Effector memory CD4-positive, alpha-beta T cell (primary cell): ENCODE results near the gene TSPEAR.
"Not testable (repeated sequence)": the region's sequence is repeated elsewhere in the genome, so short reads cannot be mapped to it uniquely, and the experiment has no call there.

Experiments
- DNase-seq, 3 donors: peaks; one replicate each; pipeline ENCODE4 v3.0.0-alpha.2; 2020
- H3K27ac ChIP-seq: 2 replicates; pipeline ENCODE4 v1.7.0; 2013; ENCODE audit warnings: mild to moderate bottlenecking, low read length, moderate library complexity; ENCODE audit not compliant: insufficient read depth, poor library complexity, severe bottlenecking
- H3K27me3 ChIP-seq: replicated peaks from 2 replicates; pipeline ENCODE4 v1.7.0; 2013; ENCODE audit warnings: mild to moderate bottlenecking, low read length; ENCODE audit not compliant: insufficient read depth, control insufficient read depth, poor library complexity, severe bottlenecking
- H3K36me3 ChIP-seq: 2 replicates; pipeline ENCODE4 v1.7.0; 2013; ENCODE audit warnings: mild to moderate bottlenecking, low read length, moderate library complexity; ENCODE audit not compliant: control insufficient read depth, insufficient read depth
- H3K4me1 ChIP-seq: 2 replicates; pipeline ENCODE4 v1.7.0; 2013; ENCODE audit warnings: low read length, mild to moderate bottlenecking; ENCODE audit not compliant: control insufficient read depth, insufficient read depth, poor library complexity, severe bottlenecking
- H3K4me3 ChIP-seq: 2 replicates; pipeline ENCODE4 v1.7.0; 2013; ENCODE audit warnings: low read length, low read depth, mild to moderate bottlenecking; ENCODE audit not compliant: insufficient read depth, poor library complexity, severe bottlenecking
- H3K9me3 ChIP-seq: 2 replicates; pipeline ENCODE4 v1.7.0; 2013; ENCODE audit warnings: mild to moderate bottlenecking, low read length, moderate library complexity; ENCODE audit not compliant: control insufficient read depth

Gene TSPEAR

DNA sequence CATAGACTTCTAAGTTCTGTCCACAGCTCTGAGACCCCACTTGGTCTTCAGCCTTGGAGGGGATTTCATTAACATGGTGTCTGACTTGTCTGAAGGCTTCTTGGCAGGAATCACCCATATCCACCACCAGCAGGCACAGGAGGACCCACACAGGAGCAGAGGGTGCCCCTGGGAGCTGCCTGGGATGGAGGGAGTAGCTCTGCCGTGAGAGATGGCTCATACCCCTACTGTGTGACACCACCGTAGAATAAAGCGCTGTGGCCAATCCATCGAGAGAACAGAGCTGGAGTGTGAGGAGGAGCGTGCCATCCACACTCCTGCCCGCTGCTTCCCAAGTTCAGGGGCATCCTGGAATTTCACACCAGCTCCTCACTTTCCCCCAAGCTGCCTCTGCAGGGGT lies 26.3 kb downstream of the TSPEAR start:
- not testable (repeated sequence) for H3K4me1 ChIP-seq, H3K27me3 ChIP-seq

DNA sequence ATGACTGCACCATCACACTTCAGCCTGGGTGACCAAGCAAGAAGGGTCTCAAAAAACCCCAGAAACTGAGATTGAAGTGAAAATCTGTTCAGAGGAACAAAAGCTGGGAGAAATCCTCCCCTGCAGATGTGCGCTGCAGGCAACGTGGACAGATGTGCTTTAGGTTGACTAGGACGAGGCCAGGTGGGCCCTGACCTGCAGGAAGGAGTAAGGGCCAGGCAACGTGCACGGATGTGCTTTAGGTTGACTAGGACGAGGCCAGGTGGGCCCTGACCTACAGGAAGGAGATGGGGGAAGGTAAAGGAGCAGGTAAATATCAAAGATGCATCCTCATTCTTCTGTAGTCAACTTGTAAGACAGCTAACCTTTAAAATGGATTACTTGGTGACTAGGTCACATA lies 26.9 kb downstream of the TSPEAR start:
- no peak for DNase-seq
- H3K4me1 ChIP-seq = no peaks in the 10 kb centered on the region
- H3K27ac ChIP-seq = no peak overlapping the region
- H3K36me3 ChIP-seq = no peaks in the 10 kb centered on the region
- no peaks in the 10 kb centered on the region for H3K9me3 ChIP-seq
- no peak overlapping the region for H3K4me3 ChIP-seq
- H3K27me3 ChIP-seq = no peaks in the 10 kb centered on the region

More for the DNA sequence above, 26.3 kb downstream of the TSPEAR start:
- DNase-seq, H3K27ac ChIP-seq, H3K36me3 ChIP-seq, H3K4me3 ChIP-seq, H3K9me3 ChIP-seq: not testable (repeated sequence)

- Histone ChIP-seq H3K36me3 (no peaks in the 10 kb centered on the region), H3K4me1 (no peaks in the 10 kb centered on the region), H3K27ac (no peak overlapping the region), H3K27me3 (no peaks in the 10 kb centered on the region), H3K4me3 (no peak overlapping the region), H3K9me3 (no peaks in the 10 kb centered on the region)
- DNase-seq = no peak
Measured at GRCh38 chr21:44684077-44684476, 27.3 kb downstream of the TSPEAR start.

- Histone ChIP-seq H3K27ac (no peak overlapping the region), H3K4me1 (no peaks in the 10 kb centered on the region), H3K4me3 (no peak overlapping the region), H3K27me3 (no peaks in the 10 kb centered on the region), H3K36me3 (no peaks in the 10 kb centered on the region), H3K9me3 (no peaks in the 10 kb centered on the region)
- DNase-seq = no peak
Measured at GRCh38 chr21:44682580-44683151, 28.7 kb downstream of the TSPEAR start.

DNA sequence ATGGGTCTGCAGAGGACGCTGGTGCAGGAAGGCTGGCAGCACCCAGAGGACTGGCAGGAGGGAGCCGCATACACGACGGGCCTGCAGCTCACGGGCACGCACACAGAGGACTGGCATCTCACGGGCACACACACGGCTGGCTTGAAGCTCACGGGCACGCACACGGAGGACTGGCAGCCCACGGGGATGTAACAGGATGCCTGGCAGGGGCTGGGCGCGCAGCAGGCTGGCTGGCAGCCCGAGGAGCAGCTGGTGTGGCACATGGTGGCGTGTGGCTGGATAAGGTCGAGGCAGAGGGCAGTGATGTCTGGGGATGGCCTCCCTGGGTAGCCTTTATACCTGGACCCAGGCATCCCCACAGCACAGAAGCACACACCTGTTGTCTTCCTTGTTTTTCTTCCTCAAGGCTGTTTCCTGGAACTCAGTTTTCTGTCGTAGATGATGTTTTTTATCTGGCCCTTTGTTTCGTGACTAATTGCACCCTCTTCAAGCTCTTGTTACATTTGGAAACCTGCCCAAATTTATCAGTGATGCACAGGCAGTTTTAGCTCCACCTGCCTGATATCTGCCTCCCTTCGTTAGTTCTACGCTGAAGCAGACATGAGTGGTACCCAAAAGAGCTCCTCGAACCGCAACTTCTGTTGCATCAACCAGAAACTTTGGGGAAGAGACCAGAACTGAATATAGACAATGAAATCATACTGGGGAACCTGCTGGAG lies 29.4 kb downstream of the TSPEAR start, which contains the start of gene KRTAP12-1:
Gene KRTAP12-1 (minus strand): TSS at position 303 of the 719 bp plus-strand sequence. CDS start 40 bp downstream, at position 263.
- Histone ChIP-seq H3K27ac (no peak within 1 kb of the TSS), H3K27me3 (no peaks in the 10 kb centered on the region), H3K4me3 (no peak within 1 kb of the TSS), H3K4me1 (no peaks in the 10 kb centered on the region), H3K9me3 (no peaks in the 10 kb centered on the region), H3K36me3 (no peaks in the 10 kb centered on the region)
- DNase-seq = no peak

DNA sequence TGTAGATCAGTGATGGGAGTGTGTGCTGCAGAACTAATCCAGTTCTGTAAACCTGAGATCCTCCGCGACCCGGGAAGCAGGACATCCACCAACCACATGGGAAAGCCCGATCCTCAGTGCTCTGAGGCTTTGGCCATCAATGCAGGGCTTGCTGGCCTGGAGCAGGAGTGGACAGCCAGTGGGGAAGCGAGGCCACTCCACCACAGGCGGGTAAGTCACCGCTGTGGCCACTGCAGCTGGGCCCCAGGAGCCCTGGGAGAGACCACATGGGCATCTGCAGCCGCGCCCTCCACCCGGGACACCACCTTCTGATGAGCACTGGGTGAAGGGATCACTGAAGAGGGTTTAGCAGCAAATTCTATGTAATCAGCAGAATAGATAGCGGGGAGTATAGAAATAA lies 30.2 kb downstream of the TSPEAR start:
- Histone ChIP-seq H3K36me3 (no peaks in the 10 kb centered on the region), H3K27ac (no peak overlapping the region), H3K4me1 (no peaks in the 10 kb centered on the region), H3K27me3 (no peaks in the 10 kb centered on the region), H3K9me3 (no peaks in the 10 kb centered on the region), H3K4me3 (no peak overlapping the region)
- no peak for DNase-seq

GRCh38 chr21:44677881-44678280 lies 33.5 kb downstream of the TSPEAR start:
- H3K9me3 ChIP-seq = no peaks in the 10 kb centered on the region
- H3K27me3 ChIP-seq = no peaks in the 10 kb centered on the region
- DNase-seq = no peak
- no peaks in the 10 kb centered on the region for H3K4me1 ChIP-seq
- H3K27ac ChIP-seq = no peak overlapping the region
- no peak overlapping the region for H3K4me3 ChIP-seq
- H3K36me3 ChIP-seq = no peaks in the 10 kb centered on the region

- no peaks in the 10 kb centered on the region for H3K4me1 ChIP-seq
- no peaks in the 10 kb centered on the region for H3K27me3 ChIP-seq
- H3K4me3 ChIP-seq = no peak overlapping the region
- DNase-seq = no peak
- peaks cover 6% of the 10 kb centered on the region for H3K9me3 ChIP-seq
- H3K27ac ChIP-seq = no peak overlapping the region
- no peaks in the 10 kb centered on the region for H3K36me3 ChIP-seq
Measured at GRCh38 chr21:44671911-44672310, 39.5 kb downstream of the TSPEAR start.

- no peak overlapping the region for H3K4me3 ChIP-seq
- no peaks in the 10 kb centered on the region for H3K4me1 ChIP-seq
- H3K27me3 ChIP-seq = no peaks in the 10 kb centered on the region
- no peaks in the 10 kb centered on the region for H3K36me3 ChIP-seq
- DNase-seq = no peak
- no peak overlapping the region for H3K27ac ChIP-seq
- peaks cover 6% of the 10 kb centered on the region for H3K9me3 ChIP-seq
Measured at GRCh38 chr21:44670642-44671432, 40.5 kb downstream of the TSPEAR start.

- Histone ChIP-seq H3K4me1 (no peaks in the 10 kb centered on the region), H3K36me3 (no peaks in the 10 kb centered on the region), H3K9me3 (peaks cover 6% of the 10 kb centered on the region), H3K27ac (no peak overlapping the region), H3K27me3 (no peaks in the 10 kb centered on the region), H3K4me3 (no peak overlapping the region)
- no peak for DNase-seq
Measured at GRCh38 chr21:44667612-44668011, 43.8 kb downstream of the TSPEAR start.
